Choroid plexus epithelial cell (primary cell): ENCODE results near the gene KRTAP10-1.

Experiments
- DNase-seq: peaks from one replicate; pipeline ENCODE4 v3.0.0-alpha.2; 2010; ENCODE audit warnings: low read depth
- H3K4me3 ChIP-seq: 2 replicates; pipeline ENCODE4 v1.5.1; 2011; ENCODE audit warnings: low read depth, mild to moderate bottlenecking, control low read depth, low read length, moderate library complexity
- TF ChIP-seq, protein P1 (sequence below): conservative IDR thresholded peaks from 2 replicates; pipeline ENCODE4 v1.5.1; 2011; ENCODE audit warnings: low read depth, mild to moderate bottlenecking, control low read depth, inconsistent platforms, low read length, moderate library complexity

KRTAP10-1 gene

DNA sequence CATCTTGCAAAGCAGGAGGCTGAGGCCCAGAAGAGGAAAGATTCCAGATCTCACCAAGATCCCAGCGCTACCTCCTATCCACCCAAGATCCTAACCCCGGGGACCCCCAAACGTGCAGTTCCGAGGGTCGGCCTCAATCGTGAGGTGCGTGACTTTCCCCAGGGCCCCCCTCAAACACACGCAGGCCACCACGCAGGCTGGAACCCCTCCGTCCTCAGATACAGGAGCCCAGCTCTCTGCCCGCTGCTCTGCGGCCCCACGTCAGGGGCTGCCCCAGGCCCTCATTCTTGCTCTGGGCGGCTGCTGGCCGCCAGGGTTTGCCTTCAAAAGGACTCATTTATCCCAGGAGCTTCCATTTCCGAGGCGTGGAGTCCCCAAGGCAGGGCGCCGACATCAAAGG is 39.9 kb downstream of the KRTAP10-1 start:
- TF ChIP-seq, protein P1, sequence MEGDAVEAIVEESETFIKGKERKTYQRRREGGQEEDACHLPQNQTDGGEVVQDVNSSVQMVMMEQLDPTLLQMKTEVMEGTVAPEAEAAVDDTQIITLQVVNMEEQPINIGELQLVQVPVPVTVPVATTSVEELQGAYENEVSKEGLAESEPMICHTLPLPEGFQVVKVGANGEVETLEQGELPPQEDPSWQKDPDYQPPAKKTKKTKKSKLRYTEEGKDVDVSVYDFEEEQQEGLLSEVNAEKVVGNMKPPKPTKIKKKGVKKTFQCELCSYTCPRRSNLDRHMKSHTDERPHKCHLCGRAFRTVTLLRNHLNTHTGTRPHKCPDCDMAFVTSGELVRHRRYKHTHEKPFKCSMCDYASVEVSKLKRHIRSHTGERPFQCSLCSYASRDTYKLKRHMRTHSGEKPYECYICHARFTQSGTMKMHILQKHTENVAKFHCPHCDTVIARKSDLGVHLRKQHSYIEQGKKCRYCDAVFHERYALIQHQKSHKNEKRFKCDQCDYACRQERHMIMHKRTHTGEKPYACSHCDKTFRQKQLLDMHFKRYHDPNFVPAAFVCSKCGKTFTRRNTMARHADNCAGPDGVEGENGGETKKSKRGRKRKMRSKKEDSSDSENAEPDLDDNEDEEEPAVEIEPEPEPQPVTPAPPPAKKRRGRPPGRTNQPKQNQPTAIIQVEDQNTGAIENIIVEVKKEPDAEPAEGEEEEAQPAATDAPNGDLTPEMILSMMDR, result no peak
- no peak for DNase-seq
- H3K4me3 ChIP-seq, result no peak overlapping the region

GRCh38 chr21:44499631-44500030 is 40.4 kb downstream of the KRTAP10-1 start:
- TF ChIP-seq, protein P1, result no peak
- DNase-seq, result no peak
- H3K4me3 ChIP-seq, result no peak overlapping the region

GRCh38 chr21:44499211-44499560 is 40.8 kb downstream of the KRTAP10-1 start:
- TF ChIP-seq, protein P1, result no peak
- no peak overlapping the region for H3K4me3 ChIP-seq
- DNase-seq, result no peak

DNA sequence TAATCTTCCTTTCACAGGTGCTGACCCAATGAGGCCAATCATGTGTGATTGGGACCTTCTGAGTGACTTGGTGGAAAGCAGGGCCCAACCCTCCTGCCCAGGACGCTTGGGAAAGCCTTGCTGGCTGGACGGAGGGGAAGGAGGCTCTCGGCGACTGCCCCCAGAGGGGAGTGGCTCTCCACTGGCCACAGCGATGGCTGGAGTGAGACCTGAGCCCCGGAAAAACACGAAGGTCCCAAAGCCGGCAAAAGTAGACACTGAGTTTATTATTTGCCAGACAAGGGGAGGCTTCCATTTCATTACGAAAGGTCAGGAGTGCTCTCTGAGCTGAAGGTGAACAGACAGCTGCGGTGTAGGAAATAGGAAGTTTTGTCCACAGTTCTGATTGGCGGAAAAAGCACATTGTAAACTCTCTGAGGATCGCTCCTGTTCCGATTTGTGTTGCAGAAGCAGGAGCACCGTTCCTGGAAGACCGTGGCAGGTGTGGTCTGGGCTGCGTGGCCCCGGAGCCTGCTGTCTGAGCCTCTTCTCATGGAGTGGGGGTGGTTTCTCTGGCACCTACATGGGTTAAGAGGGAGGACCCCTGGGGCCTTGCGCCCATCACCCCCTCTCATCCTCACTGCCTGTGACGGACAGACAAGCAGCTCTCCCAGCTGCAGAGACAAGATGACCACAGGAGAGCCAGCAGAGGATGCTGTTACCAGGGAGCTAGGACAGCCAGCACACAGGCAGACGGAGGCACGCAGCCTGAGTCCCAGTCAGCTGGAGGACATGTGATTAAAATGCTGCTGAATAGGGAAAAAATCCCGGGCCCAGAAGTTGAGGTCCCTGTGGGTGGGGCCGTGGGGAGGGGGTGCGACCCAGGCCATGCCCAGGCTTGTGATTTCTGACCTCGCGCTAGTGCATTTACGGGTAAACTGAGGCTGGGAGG is 41.5 kb downstream of the KRTAP10-1 start:
- TF ChIP-seq, protein P1, result no peak
- H3K4me3 ChIP-seq, result no peak overlapping the region
- no peak for DNase-seq

GRCh38 chr21:44497703-44498126 is 42.3 kb downstream of the KRTAP10-1 start:
- TF ChIP-seq, protein P1, result no peak
- H3K4me3 ChIP-seq, result no peak overlapping the region
- DNase-seq, result no peak

DNA sequence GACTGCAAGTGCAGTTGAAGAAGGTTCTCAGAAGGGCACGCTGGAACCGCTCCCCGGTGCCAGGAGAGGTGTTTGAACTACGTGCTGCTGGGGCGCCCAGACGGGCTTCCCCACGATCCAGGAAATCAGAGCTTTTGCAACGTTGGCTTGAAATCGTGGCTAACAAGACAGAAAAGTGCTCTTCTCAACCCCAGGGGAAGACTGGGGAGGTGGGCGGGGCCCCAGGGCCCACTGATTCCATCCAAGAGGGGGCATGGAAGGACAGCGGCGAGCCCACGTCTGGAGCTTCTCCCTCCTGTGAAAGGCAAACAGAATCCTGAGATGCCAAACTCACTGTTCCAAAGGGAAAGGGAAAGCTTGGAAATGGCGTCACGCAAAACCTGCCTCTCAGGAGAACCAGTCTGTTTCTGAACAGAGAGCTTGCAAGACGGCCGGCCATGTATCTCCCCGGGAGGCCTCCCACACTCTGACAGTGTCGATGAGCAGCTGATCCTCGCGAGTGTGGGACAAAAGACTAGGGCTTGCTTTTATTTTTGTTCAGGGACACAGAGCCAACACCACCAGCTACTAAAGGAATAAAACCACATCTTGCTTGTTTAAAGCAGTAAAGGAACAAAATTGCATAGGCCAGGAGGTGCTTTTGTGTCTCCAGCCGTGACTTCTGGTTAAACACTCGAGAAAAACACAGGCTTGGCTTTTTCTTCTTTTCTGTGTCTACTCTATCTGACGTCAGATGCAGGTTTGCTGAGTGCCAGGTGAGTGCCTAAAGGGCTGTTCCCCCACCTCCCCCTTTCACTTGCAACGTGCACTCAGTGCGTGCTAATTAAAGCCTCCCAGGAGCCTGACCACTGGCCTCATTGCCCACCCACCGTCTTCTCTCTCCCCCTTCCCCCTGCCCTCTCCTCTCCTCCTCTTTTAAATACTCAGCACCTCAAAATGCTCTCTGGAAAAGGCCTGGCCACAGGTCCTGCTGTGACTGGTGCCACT is 43.1 kb downstream of the KRTAP10-1 start:
- DNase-seq, result no peak
- TF ChIP-seq, protein P1, result no peak
- H3K4me3 ChIP-seq, result no peak overlapping the region
